GM20000 (cell line): ENCODE data around the gene GALR3.

Experiments used
- DNase-seq: peaks from one replicate; pipeline ENCODE4 v3.0.0; 2012; ENCODE audit warnings: low spot score
- TF ChIP-seq, protein P1 (sequence below): IDR thresholded peaks from 2 replicates; pipeline ENCODE4 v1.5.1; 2012; ENCODE audit warnings: mild to moderate bottlenecking, control low read depth; ENCODE audit errors: extremely low read depth, missing control alignments

GALR3 gene

DNA sequence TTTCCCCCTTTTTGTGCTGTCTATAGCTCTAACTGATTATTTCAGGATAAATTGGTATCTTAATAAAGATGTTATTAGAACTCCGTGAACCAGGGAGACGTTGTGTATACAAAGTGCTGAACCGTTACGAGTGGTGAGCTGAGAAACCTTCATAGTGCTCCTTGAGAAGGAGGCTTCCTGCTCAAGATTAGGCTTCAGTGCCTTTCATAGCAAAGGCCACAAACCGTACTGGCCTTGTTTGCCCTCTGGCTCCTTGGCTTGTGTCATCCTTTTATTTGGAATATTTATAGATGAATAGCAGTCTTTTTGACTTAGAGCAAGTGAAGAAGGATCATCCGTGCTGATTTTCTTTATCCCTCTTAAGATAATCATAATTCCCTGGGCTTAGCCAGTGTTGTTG, 42.3 kb downstream of the GALR3 start:
- no peak for DNase-seq
- TF ChIP-seq, protein P1, sequence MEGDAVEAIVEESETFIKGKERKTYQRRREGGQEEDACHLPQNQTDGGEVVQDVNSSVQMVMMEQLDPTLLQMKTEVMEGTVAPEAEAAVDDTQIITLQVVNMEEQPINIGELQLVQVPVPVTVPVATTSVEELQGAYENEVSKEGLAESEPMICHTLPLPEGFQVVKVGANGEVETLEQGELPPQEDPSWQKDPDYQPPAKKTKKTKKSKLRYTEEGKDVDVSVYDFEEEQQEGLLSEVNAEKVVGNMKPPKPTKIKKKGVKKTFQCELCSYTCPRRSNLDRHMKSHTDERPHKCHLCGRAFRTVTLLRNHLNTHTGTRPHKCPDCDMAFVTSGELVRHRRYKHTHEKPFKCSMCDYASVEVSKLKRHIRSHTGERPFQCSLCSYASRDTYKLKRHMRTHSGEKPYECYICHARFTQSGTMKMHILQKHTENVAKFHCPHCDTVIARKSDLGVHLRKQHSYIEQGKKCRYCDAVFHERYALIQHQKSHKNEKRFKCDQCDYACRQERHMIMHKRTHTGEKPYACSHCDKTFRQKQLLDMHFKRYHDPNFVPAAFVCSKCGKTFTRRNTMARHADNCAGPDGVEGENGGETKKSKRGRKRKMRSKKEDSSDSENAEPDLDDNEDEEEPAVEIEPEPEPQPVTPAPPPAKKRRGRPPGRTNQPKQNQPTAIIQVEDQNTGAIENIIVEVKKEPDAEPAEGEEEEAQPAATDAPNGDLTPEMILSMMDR: no peak

DNA sequence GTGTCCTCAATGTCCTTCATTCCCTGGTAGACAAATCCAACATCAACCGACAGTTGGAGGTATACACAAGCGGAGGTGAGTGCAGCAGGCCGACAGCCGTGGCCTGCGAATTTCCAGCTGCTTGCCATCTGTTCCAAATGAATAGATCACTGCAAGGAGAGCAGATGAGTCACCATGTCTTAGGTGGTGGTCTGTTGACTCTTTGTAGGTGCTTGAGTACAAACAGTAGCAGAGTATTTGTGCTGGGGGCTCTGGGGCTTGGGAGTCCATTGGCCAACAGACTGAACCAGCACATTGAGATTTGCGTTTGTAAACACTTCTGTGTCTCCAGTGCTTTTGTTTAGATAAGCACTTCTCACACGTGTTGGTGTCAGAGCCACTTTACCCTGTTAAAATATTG, 47.1 kb downstream of the GALR3 start:
- TF ChIP-seq, protein P1: no peak
- DNase-seq: no peak
